Measurements from ENCODE around the gene NANS.
"Not testable (repeated sequence)": the region's sequence is repeated elsewhere in the genome, so short reads cannot be mapped to it uniquely, and the experiment has no call there.

NANS gene

DNA sequence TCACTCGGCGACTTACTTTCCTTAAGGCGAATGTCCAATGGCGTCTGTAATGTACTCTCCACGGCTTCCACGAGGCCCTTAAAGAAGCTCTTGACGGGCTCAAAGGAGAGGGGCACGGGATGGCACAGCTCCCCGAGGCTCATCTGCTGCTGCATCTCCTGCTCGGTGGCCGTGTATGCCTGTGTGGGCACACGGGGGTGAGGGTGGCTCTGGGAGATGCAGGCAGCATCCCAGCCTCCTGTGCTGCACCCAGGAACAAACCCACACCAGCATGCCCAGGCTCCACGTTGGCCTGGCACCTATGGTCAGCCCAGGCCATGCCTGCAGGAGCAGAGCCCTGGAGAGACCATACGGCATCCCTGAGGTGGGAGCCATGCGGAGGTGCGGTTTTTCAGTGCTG is 38.3 kb downstream of the NANS start:
- no peak overlapping the region for H3K27ac ChIP-seq

GRCh38 chr9:98095401-98095800 is 38.9 kb downstream of the NANS start:
- no peak overlapping the region for H3K27ac ChIP-seq
- DNase-seq (ENCODE audit: low read depth, low spot score) = no peak

More for the DNA sequence above, 38.3 kb downstream of the NANS start:
- DNase-seq (ENCODE audit: low read depth, low spot score) = no peak

- no peak overlapping the region for H3K27ac ChIP-seq
- no peak for DNase-seq (ENCODE audit: low read depth, low spot score)
Measured at GRCh38 chr9:98096091-98096490, 39.6 kb downstream of the NANS start.

DNA sequence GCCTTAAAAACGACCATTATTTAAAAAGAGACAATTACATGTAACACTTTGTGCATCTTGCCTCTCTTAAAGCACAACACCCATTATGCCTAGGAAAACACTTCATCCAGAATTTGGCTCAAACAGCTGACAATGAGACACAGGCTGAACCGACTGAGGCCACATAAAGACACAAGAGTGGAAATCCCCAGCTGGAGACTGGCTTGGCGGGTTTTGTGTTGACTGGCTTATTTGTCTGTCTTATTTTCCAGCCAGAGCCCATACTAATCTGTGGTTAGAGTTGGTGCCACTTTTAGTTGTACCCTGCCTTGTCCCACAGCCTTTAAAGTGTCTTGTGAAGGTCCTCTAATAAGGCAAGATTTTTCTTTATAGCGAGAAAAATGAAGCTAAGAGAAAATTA is 41.3 kb downstream of the NANS start:
- H3K27ac ChIP-seq = no peak overlapping the region

DNA sequence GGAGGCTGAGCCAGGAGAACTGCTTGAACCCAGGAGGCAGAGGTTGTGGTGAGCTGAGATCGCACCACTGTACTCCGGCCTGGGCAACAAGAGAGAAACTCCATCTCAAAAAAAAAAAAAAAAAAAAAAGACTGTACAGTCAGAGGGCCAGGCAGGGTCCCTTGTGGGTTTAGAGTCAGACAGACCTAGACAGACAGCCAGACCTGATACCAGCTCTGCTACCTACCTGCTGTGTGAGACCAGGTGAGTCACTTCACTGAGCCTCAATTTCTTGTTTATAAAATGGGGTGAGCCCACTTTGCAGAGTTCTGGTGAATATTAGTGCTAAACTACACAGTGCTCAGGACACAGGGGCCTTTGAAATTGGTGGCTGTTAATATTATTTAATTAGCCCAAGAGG is 42.8 kb downstream of the NANS start:
- peak; percentile 27 for DNase-seq (ENCODE audit: low read depth, low spot score)
- peak overlapping the region; percentile 34 for H3K27ac ChIP-seq

More for the DNA sequence above, 41.3 kb downstream of the NANS start:
- peak; percentile 31 for DNase-seq (ENCODE audit: low read depth, low spot score)

DNA sequence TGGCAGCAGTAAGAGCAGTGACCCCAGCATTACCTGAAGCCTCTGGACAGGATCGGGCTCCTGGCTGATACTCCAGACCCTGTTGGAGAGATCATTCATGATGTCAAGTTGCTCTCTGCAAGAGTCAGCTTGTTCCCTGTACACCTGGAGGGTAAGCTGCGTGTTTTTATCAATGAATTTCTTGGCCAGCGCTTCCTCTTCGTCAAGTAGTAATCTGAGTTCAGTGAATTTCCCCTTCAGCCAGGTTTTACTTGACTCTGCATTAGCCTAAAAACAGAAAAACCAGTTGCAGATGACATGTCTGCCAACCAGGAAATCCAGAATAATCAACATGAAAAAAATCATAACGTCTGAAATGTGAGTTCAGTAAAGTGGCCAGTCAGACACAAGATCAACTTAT is 43.4 kb downstream of the NANS start:
- peak overlapping the region; percentile 34 for H3K27ac ChIP-seq
- DNase-seq (ENCODE audit: low read depth, low spot score) = peak; percentile 46

DNA sequence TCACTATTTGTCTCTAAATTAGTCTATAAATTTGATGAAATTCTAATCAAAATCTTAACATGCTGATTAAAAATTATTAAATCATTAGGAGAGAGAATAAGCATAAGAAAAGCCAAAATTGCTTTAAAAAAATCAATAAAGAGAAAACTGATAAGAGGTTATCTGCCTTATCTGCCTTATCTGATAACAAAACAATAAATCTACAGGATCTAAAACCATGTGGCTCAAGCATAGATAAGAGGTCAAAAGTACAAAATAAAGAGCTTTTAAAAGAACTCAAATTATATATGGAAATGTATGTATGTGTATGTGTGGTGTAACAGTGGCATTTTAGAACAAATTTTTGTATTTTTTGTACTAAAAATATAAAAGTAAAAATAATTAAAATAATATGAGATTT is 43.9 kb downstream of the NANS start:
- DNase-seq (ENCODE audit: low read depth, low spot score) = no peak
- H3K27ac ChIP-seq = peak overlapping the region; percentile 34

DNA sequence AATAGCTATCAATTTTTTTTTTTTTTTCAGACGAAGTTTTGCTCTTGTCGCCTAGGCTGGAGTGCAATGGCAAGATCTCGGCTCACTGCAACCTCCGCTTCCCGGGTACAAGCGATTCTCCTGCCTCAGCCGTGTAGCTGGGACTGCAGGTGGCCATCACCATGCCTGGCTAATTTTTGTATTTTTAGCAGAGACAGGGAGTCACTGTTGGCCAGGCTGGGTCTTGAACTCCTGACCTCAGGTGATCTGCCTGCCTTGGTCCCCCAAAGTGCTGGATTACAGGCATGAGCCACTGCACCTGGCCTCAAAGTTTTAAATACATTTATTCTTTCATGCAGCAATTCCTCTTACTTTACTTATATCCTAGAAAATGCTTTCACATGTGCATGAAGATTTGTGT is 44.9 kb downstream of the NANS start:
- DNase-seq (ENCODE audit: low read depth, low spot score) = no peak
- H3K27ac ChIP-seq = no peak overlapping the region

GRCh38 chr9:98101868-98102273 is 45.3 kb downstream of the NANS start:
- H3K27ac ChIP-seq = no peak overlapping the region
- DNase-seq (ENCODE audit: low read depth, low spot score) = no peak

DNA sequence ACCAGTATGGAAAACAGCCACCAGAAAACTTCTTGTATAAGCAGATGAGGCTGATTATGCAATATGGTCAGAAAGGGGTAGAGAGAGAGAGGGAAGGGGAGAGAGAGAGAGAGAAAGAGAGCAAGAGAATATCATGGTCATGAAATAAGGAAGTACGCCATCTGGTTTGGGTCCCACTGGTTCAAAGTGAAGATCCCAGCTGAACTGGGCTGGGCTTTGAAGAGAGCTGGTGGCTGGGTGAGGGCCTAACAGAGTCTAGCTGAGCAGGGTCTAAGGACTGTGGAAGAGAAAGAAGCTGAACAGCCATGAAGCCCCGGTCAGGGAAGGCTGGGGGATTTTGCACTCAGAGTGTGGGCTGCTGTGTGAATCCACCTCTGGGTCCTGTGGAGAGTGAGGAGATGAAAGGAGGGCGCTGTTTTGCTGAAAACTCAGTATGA is 47.9 kb downstream of the NANS start:
- H3K27ac ChIP-seq = no peak overlapping the region
- DNase-seq (ENCODE audit: low read depth, low spot score) = no peak

DNA sequence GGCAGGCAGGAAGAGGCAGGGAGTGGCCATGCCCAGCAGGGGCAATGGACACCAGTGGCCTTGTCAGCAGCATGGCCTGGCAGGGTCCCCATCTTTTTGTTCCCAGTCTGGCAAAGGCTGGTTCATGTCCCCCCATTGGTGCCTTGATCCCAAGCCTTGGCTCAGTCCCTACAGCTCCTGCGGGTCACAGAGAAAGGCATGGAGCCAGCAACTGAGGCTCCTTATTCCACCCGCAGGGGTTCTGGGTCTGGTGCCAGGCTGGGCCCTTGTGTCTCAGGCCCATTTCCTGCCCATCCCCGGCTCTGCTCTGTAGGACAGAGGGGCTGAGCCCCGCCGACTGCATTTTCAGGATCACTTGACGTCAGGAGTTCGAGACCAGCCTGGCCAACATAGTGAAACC is 48.5 kb downstream of the NANS start:
- no peak for DNase-seq (ENCODE audit: low read depth, low spot score)
- no peak overlapping the region for H3K27ac ChIP-seq

- no peak for DNase-seq (ENCODE audit: low read depth, low spot score)
- H3K27ac ChIP-seq = no peak overlapping the region
Measured at GRCh38 chr9:98107926-98108325, 51.4 kb downstream of the NANS start.

GRCh38 chr9:98108531-98109031 is 52.0 kb downstream of the NANS start:
- H3K27ac ChIP-seq = no peak overlapping the region
- DNase-seq (ENCODE audit: low read depth, low spot score) = no peak

DNA sequence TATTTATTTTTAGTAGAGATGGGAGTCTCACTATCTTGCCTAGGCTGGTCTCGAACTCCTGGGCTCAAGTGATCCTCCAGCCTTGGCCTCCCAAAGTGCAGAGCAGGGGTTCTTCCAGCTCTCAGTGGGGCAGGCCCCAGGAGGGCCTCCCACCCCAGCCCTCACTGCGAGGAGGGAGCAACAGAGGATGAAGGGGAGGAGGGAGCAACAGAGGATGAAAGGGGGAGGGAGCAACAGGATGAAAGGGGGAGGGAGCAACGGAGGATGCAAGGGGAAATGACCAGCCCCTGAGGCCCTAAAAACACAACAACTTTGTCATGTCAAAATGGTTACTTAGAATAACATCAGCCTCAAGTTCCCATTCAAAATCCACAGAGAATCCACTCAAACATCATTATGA is 52.5 kb downstream of the NANS start:
- H3K27ac ChIP-seq = no peak overlapping the region
- no peak for DNase-seq (ENCODE audit: low read depth, low spot score)

GRCh38 chr9:98117097-98117496 is 60.6 kb downstream of the NANS start:
- H3K27ac ChIP-seq; DNase-seq (ENCODE audit: low read depth, low spot score): not testable (repeated sequence)

DNA sequence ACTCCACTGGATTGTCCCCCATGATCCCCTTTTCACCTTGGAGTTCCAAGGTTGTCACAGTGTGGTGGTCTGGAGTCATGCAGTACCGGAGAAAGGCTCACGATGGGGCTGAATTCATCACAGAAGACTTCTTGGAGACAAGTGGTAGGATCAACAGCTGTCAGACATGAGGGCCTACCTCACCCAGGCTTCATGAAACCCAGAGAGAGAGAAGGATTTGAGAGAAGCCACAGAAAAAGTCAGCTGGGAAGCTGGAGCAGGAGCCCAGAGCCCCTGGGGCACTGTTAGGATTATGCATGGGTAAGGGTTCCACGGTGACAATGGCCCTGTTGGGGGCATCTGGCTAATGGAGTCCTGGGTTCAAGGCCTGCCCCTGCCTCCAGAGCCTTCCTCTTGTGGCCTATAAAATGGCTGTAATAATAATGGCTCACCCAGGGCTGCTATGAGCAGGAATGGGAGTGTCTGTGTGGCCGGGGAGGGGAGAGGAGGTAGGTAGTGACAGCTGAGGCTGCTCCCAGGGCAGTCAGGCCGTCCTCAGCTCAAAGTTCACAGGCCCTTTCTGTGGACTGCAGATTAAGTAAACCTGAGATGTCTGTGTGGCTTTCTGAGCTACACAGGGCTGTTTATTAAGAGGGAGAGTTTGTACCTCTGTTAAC is 61.6 kb downstream of the NANS start:
- no peak for DNase-seq (ENCODE audit: low read depth, low spot score)
- H3K27ac ChIP-seq = peak overlapping the region; percentile 53

- no peak for DNase-seq (ENCODE audit: low read depth, low spot score)
- H3K27ac ChIP-seq = peak within 1 kb of the TSS; percentile 76
Measured at GRCh38 chr9:98118640-98119601, 62.4 kb downstream of the NANS start, which contains the start of gene TRIM14. Gene TRIM14 (minus strand): TSS chr9:98119222. CDS start chr9:98119188, 34 bp downstream.

- H3K27ac ChIP-seq = peak overlapping the region; percentile 76
- no peak for DNase-seq (ENCODE audit: low read depth, low spot score)
Measured at GRCh38 chr9:98120476-98120875, 63.9 kb downstream of the NANS start.

DNA sequence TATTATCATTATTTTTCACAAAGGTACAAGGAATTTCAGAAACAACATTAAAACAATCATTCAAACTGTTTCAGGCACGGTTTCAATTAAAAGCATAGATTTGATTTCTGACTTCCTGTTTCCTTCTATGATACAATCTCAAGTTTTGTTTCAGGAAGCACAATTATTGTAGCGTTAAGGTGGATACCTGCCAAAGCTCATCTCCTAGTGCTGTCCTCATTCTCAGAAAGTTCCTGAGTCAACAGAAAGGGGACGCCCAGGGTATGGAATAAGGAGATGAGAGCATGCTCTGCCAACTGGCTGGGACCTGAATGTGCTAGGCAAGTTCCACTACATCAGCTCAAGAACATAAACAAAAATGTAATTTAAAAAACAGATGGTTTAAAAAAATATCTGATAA is 64.5 kb downstream of the NANS start:
- DNase-seq (ENCODE audit: low read depth, low spot score) = no peak
- H3K27ac ChIP-seq = peak overlapping the region; percentile 76

DNA sequence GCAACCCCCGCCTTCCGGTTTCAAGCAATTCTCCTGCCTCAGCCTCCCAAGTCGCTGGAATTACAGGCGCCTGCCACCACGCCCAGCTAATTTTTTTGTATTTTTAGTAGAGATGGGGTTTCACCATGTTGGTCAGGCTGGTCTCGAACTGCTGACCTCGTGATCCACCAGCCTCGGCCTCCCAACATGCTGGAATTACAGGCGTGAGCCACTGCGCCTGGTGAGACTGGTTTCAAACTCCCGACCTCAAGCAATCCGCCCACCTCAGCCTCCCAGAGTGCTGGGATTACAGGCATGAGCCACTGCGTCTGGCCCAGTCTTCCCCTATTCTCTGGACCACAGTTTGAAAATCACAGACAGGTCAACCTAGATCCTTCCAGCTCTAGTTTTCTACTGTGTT is 67.6 kb downstream of the NANS start:
- H3K27ac ChIP-seq = not testable (repeated sequence)

More for the DNA sequence above, 67.6 kb downstream of the NANS start:
- not testable (repeated sequence) for DNase-seq (ENCODE audit: low read depth, low spot score)

Data from epithelial cell of prostate (primary cell).